Neutrophil (primary cell): ENCODE measurements around the gene TBC1D9.

ENCODE experiments used
- H3K27ac ChIP-seq: fragments of 200-600 bp; sonication (generic); 2 replicates; pipeline ENCODE4 v1.5.1; 2016; ENCODE audit warnings: mild to moderate bottlenecking, moderate library complexity
- H3K27me3 ChIP-seq: fragments of 200-600 bp; sonication (generic); 2 replicates; pipeline ENCODE4 v1.6.0; 2016; ENCODE audit warnings: mild to moderate bottlenecking
- H3K36me3 ChIP-seq: fragments of 200-600 bp; sonication (generic); 2 replicates; pipeline ENCODE4 v1.5.1; 2017
- H3K4me1 ChIP-seq, 2 experiments: fragments of 200-600 bp in 1 of 2; sonication (generic) in 1 of 2; 1 replicate in 1 of 2; 2 replicates in 1 of 2; pipeline versions ENCODE4 v1.5.1 to v1.6.1; 2013 to 2016; ENCODE audit warnings: low read depth in 1 of 2, low read length in 1 of 2, mild to moderate bottlenecking in 1 of 2, moderate library complexity in 1 of 2; ENCODE audit not compliant: control insufficient read depth in 1 of 2, insufficient read depth in 1 of 2
- H3K4me3 ChIP-seq, 2 experiments: fragments of 200-600 bp in 1 of 2; sonication (generic) in 1 of 2; 1 replicate in 1 of 2; 2 replicates in 1 of 2; pipeline ENCODE4 v1.5.1; 2013 to 2016; ENCODE audit warnings: low read depth in 1 of 2, low read length in 1 of 2, mild to moderate bottlenecking in 1 of 2, moderate library complexity in 1 of 2
- H3K9me3 ChIP-seq: fragments of 200-600 bp; sonication (generic); 2 replicates; pipeline ENCODE4 v1.5.1; 2016
- CTCF ChIP-seq: fragments of 200-600 bp; sonication (generic); IDR thresholded peaks from 2 replicates; pipeline ENCODE4 v1.5.1; 2016; ENCODE audit warnings: antibody characterized with exemption

The TBC1D9 gene

GRCh38 chr4:140622333-140622958 is 133.7 kb downstream of the TBC1D9 start:
- Histone ChIP-seq H3K4me3 (no peak overlapping the region), H3K9me3 (no peaks in the 10 kb centered on the region), H3K4me1 (no peaks in the 10 kb centered on the region), H3K27ac (no peak overlapping the region), H3K27me3 (no peaks in the 10 kb centered on the region), H3K36me3 (no peaks in the 10 kb centered on the region)
- no peak for TF ChIP-seq CTCF

- no peak for TF ChIP-seq CTCF
- H3K4me3 ChIP-seq: no peak overlapping the region
- H3K27me3 ChIP-seq: no peaks in the 10 kb centered on the region
- no peaks in the 10 kb centered on the region for H3K9me3 ChIP-seq
- H3K36me3 ChIP-seq: no peaks in the 10 kb centered on the region
- no peaks in the 10 kb centered on the region for H3K4me1 ChIP-seq
- H3K27ac ChIP-seq: no peak overlapping the region
These were observed 135.0 kb downstream of the TBC1D9 start for GRCh38 chr4:140621161-140621560.

- H3K36me3 ChIP-seq: no peaks in the 10 kb centered on the region
- H3K4me3 ChIP-seq: no peak overlapping the region
- H3K27me3 ChIP-seq: no peaks in the 10 kb centered on the region
- no peaks in the 10 kb centered on the region for H3K9me3 ChIP-seq
- H3K4me1 ChIP-seq: no peaks in the 10 kb centered on the region
- H3K27ac ChIP-seq: no peak overlapping the region
- no peak for TF ChIP-seq CTCF
These were observed 138.5 kb downstream of the TBC1D9 start for GRCh38 chr4:140617499-140618248.

- no peaks in the 10 kb centered on the region for H3K27me3 ChIP-seq
- no peaks in the 10 kb centered on the region for H3K9me3 ChIP-seq
- no peak overlapping the region for H3K4me3 ChIP-seq
- no peak for TF ChIP-seq CTCF
- no peaks in the 10 kb centered on the region for H3K36me3 ChIP-seq
- H3K27ac ChIP-seq: no peak overlapping the region
- H3K4me1 ChIP-seq: no peaks in the 10 kb centered on the region
These were observed 140.7 kb downstream of the TBC1D9 start for GRCh38 chr4:140615451-140615850.

GRCh38 chr4:140612357-140612756 is 143.8 kb downstream of the TBC1D9 start:
- H3K27me3 ChIP-seq: no peaks in the 10 kb centered on the region
- H3K9me3 ChIP-seq: no peaks in the 10 kb centered on the region
- no peak overlapping the region for H3K27ac ChIP-seq
- no peak for TF ChIP-seq CTCF
- H3K4me3 ChIP-seq: no peak overlapping the region
- no peaks in the 10 kb centered on the region for H3K4me1 ChIP-seq
- no peaks in the 10 kb centered on the region for H3K36me3 ChIP-seq
